Measurements from ENCODE around the gene SLC22A9.
"Not testable (repeated sequence)": the region's sequence is repeated elsewhere in the genome, so short reads cannot be mapped to it uniquely, and the experiment has no call there.

The SLC22A9 gene

GRCh38 chr11:63369165-63369970 lies at the start of gene SLC22A9:
Gene SLC22A9 (plus strand): TSS chr11:63369785. CDS start chr11:63370057, 272 bp downstream.
- DNase-seq: no peak

GRCh38 chr11:63321723-63322122 lies 47.9 kb upstream of the SLC22A9 start:
- DNase-seq: no peak

- not testable (repeated sequence) for DNase-seq
Measured at GRCh38 chr11:63335089-63335488, 34.5 kb upstream of the SLC22A9 start.

- no peak for DNase-seq
Measured at GRCh38 chr11:63337070-63337469, 32.5 kb upstream of the SLC22A9 start.

- no peak for DNase-seq
Measured at GRCh38 chr11:63343130-63343529, 26.5 kb upstream of the SLC22A9 start.

- no peak for DNase-seq
Measured at GRCh38 chr11:63352144-63352543, 17.4 kb upstream of the SLC22A9 start.

- DNase-seq: no peak
Measured at GRCh38 chr11:63362196-63362793, 7.3 kb upstream of the SLC22A9 start.

GRCh38 chr11:63369971-63370588 lies 495 bp downstream of the SLC22A9 start:
- no peak for DNase-seq

GRCh38 chr11:63371396-63371795 lies 1.8 kb downstream of the SLC22A9 start:
- DNase-seq: no peak

- peak in 1 of 2 donors; percentile 0 for DNase-seq
Measured at GRCh38 chr11:63375434-63375833, 5.8 kb downstream of the SLC22A9 start.

GRCh38 chr11:63380130-63380529 lies 10.5 kb downstream of the SLC22A9 start:
- DNase-seq: no peak

GRCh38 chr11:63395697-63396096 lies 26.1 kb downstream of the SLC22A9 start:
- DNase-seq: no peak

- no peak for DNase-seq
Measured at GRCh38 chr11:63404161-63404935, 34.8 kb downstream of the SLC22A9 start.

GRCh38 chr11:63405114-63405513 lies 35.5 kb downstream of the SLC22A9 start:
- DNase-seq: no peak

- no peak for DNase-seq
Measured at GRCh38 chr11:63406458-63406857, 36.9 kb downstream of the SLC22A9 start.

GRCh38 chr11:63417174-63417852 lies 47.7 kb downstream of the SLC22A9 start:
- no peak for DNase-seq

GRCh38 chr11:63427971-63428508 lies 58.5 kb downstream of the SLC22A9 start:
- no peak for DNase-seq

GRCh38 chr11:63430731-63431130 lies 61.1 kb downstream of the SLC22A9 start:
- not testable (repeated sequence) for DNase-seq

GRCh38 chr11:63435351-63435750 lies 65.8 kb downstream of the SLC22A9 start:
- DNase-seq: not testable (repeated sequence)

- not testable (repeated sequence) for DNase-seq
Measured at GRCh38 chr11:63435831-63436230, 66.2 kb downstream of the SLC22A9 start.

GRCh38 chr11:63443714-63444113 lies 74.1 kb downstream of the SLC22A9 start:
- no peak for DNase-seq

GRCh38 chr11:63444160-63444559 lies 74.6 kb downstream of the SLC22A9 start:
- DNase-seq: no peak
